H1 (cell line): ENCODE results near the gene SSUH2. TPM values are rescaled to one million over a fixed set of nuclear protein-coding genes. Genes with fewer than 3 reads are reported as not detected.
A peak's percentile ranks its signal among the peaks of the same experiment; 100 is the strongest.

Experiments used
- CTCF ChIA-PET: fragments of 300-600 bp; sonication (Branson Sonifier 250); formaldehyde crosslinking; loops from one replicate; lab custom pipeline; 2021; ENCODE audit not compliant: partially characterized antibody; lab: Charles Lee
- POLR2A ChIA-PET: fragments of 300-600 bp; sonication (Branson Sonifier 250); formaldehyde crosslinking; loops from one replicate; lab custom pipeline; 2021; ENCODE audit warnings: inconsistent platforms; ENCODE audit not compliant: partially characterized antibody; lab: Charles Lee
- DNase-seq, 2 experiments: peaks; one replicate each; pipeline versions ENCODE4 v3.0.0 to v3.0.0-alpha.2; 2010 to 2022; ENCODE audit warnings: low spot score in 2 of 2, low read depth in 1 of 2, mixed read lengths in 1 of 2
- FAIRE-seq: peaks from 2 replicates; lab custom pipeline; 2011; peaks lifted over from hg19 to GRCh38; lab: Jason Lieb, UNC
- H2AFZ ChIP-seq: 2 replicates; pipeline ENCODE4 v1.8.1; 2012; ENCODE audit warnings: low read length, inconsistent platforms
- H2AK5ac ChIP-seq: 2 replicates; pipeline ENCODE4 v1.6.1; 2013; ENCODE audit warnings: low read depth, low read length
- H2BK120ac ChIP-seq: replicated peaks from 2 replicates; pipeline ENCODE3; 2013; ENCODE audit warnings: low read depth, low read length, inconsistent platforms
- H2BK12ac ChIP-seq: 2 replicates; pipeline ENCODE4 v1.6.1; 2013; ENCODE audit warnings: low read depth, low read length
- H2BK15ac ChIP-seq: 2 replicates; pipeline ENCODE4 v1.6.1; 2013; ENCODE audit warnings: low read length
- H2BK20ac ChIP-seq: 2 replicates; pipeline ENCODE4 v1.6.1; 2013; ENCODE audit warnings: low read length
- H2BK5ac ChIP-seq: 2 replicates; pipeline ENCODE4 v1.6.1; 2013; ENCODE audit warnings: low read depth, low read length
- H3K14ac ChIP-seq: 2 replicates; pipeline ENCODE4 v1.6.1; 2013; ENCODE audit warnings: inconsistent platforms; ENCODE audit not compliant: insufficient read length
- H3K18ac ChIP-seq: 2 replicates; pipeline ENCODE4 v1.6.1; 2013; ENCODE audit warnings: low read length; ENCODE audit errors: extremely low read depth
- H3K23ac ChIP-seq: 2 replicates; pipeline ENCODE4 v1.6.1; 2013; ENCODE audit warnings: inconsistent platforms; ENCODE audit not compliant: insufficient read length
- H3K23me2 ChIP-seq: 2 replicates; pipeline ENCODE4 v1.6.1; 2013; ENCODE audit warnings: low read depth, low read length
- H3K27ac ChIP-seq: 2 replicates; pipeline ENCODE4 v1.6.1; 2011; ENCODE audit warnings: low read depth, low read length, inconsistent platforms
- H3K27me3 ChIP-seq, 4 experiments: replicated peaks in 1 of 4; 1 replicate in 1 of 4; 2 replicates in 3 of 4; pipeline versions ENCODE4 v1.6.1 to v1.8.1; 2011 to 2013; ENCODE audit warnings: low read length in 3 of 4, mild to moderate bottlenecking in 3 of 4, inconsistent platforms in 2 of 4, mixed read lengths in 2 of 4, moderate library complexity in 1 of 4; ENCODE audit not compliant: control insufficient read depth in 3 of 4, insufficient read depth in 3 of 4; ENCODE audit errors: extremely low read depth in 1 of 4
- H3K36me3 ChIP-seq, 4 experiments: 2 replicates each; pipeline versions ENCODE4 v1.6.1 to v1.8.1; 2011 to 2013; ENCODE audit warnings: mild to moderate bottlenecking in 4 of 4, low read length in 3 of 4, moderate library complexity in 2 of 4, control low read depth in 1 of 4, inconsistent platforms in 1 of 4; ENCODE audit not compliant: insufficient read depth in 4 of 4, control insufficient read depth in 2 of 4
- H3K4ac ChIP-seq: replicated peaks from 2 replicates; pipeline ENCODE3; 2013; ENCODE audit warnings: low read length, low read depth, mixed read lengths, inconsistent platforms; ENCODE audit not compliant: insufficient read length
- H3K4me1 ChIP-seq, 4 experiments: replicated peaks in 1 of 4; 1 replicate in 1 of 4; 2 replicates in 3 of 4; pipeline versions ENCODE4 v1.6.1 to v1.8.1; 2011 to 2013; ENCODE audit warnings: low read length in 3 of 4, inconsistent platforms in 2 of 4, mixed read lengths in 1 of 4; ENCODE audit not compliant: insufficient read depth in 4 of 4, control insufficient read depth in 3 of 4
- H3K4me2 ChIP-seq, 2 experiments: 2 replicates each; pipeline versions ENCODE4 v1.6.1 to v1.8.1; 2011 to 2013; ENCODE audit warnings: low read depth in 2 of 2, low read length in 2 of 2, control low read depth in 1 of 2, inconsistent platforms in 1 of 2, mild to moderate bottlenecking in 1 of 2; ENCODE audit not compliant: insufficient read depth in 1 of 2
- H3K4me3 ChIP-seq, 4 experiments: fragments of 200-600, 300-600 bp in 1 of 4; sonication (generic), shearing (Covaris generic), sonication (Bioruptor Twin) in 1 of 4; 2 replicates each; pipeline versions ENCODE4 v1.5.1 to v1.8.1; 2011 to 2016; ENCODE audit warnings: low read length in 4 of 4, low read depth in 3 of 4, control low read depth in 2 of 4, inconsistent platforms in 2 of 4, mild to moderate bottlenecking in 2 of 4, mixed read lengths in 1 of 4, moderate library complexity in 1 of 4; ENCODE audit not compliant: insufficient read depth in 2 of 4; ENCODE audit errors: extremely low read depth in 1 of 4
- H3K56ac ChIP-seq: replicated peaks from 2 replicates; pipeline ENCODE3; 2013; ENCODE audit warnings: low read depth, mild to moderate bottlenecking, mixed read lengths, low read length, inconsistent platforms; ENCODE audit not compliant: insufficient read length
- H3K79me1 ChIP-seq: 2 replicates; pipeline ENCODE4 v1.6.1; 2013; ENCODE audit warnings: low read depth, low read length, control low read depth
- H3K79me2 ChIP-seq, 2 experiments: 2 replicates each; pipeline versions ENCODE4 v1.6.1 to v1.8.1; 2012 to 2013; ENCODE audit warnings: low read length in 2 of 2, mild to moderate bottlenecking in 2 of 2, inconsistent platforms in 1 of 2; ENCODE audit not compliant: insufficient read depth in 2 of 2, control insufficient read depth in 1 of 2
- H3K9ac ChIP-seq, 4 experiments: replicated peaks in 1 of 4; 1 replicate in 1 of 4; 2 replicates in 3 of 4; pipeline versions ENCODE4 v1.6.1 to v1.8.1; 2011 to 2013; ENCODE audit warnings: low read depth in 3 of 4, low read length in 3 of 4, control low read depth in 2 of 4, mild to moderate bottlenecking in 2 of 4, moderate library complexity in 2 of 4, inconsistent platforms in 1 of 4; ENCODE audit errors: extremely low read depth in 1 of 4
- H3K9me3 ChIP-seq, 2 experiments: 2 replicates each; pipeline versions ENCODE4 v1.6.1 to v1.8.1; 2012 to 2013; ENCODE audit warnings: mild to moderate bottlenecking in 2 of 2, moderate library complexity in 2 of 2, control low read depth in 1 of 2, inconsistent platforms in 1 of 2, low read depth in 1 of 2, low read length in 1 of 2, mixed read lengths in 1 of 2; ENCODE audit not compliant: insufficient read depth in 2 of 2
- H4K20me1 ChIP-seq, 2 experiments: replicated peaks in 1 of 2; 2 replicates each; pipeline versions ENCODE3 to v1.8.1; 2011 to 2013; ENCODE audit warnings: inconsistent platforms in 2 of 2, low read length in 2 of 2, mild to moderate bottlenecking in 1 of 2; ENCODE audit not compliant: insufficient read depth in 2 of 2, control insufficient read depth in 1 of 2
- H4K5ac ChIP-seq: 2 replicates; pipeline ENCODE4 v1.6.1; 2013; ENCODE audit warnings: low read length, low read depth, mixed read lengths, inconsistent platforms; ENCODE audit not compliant: insufficient read length
- H4K8ac ChIP-seq: 2 replicates; pipeline ENCODE4 v1.8.0; 2013; ENCODE audit warnings: mild to moderate bottlenecking, moderate library complexity, low read length, inconsistent platforms; ENCODE audit not compliant: insufficient read depth; ENCODE audit errors: extremely low read depth
- H4K91ac ChIP-seq: replicated peaks from 2 replicates; pipeline ENCODE3; 2013; ENCODE audit warnings: low read length, mixed read lengths, inconsistent platforms; ENCODE audit not compliant: insufficient read length
- FOSL1 ChIP-seq: IDR thresholded peaks from 2 replicates; pipeline ENCODE4 v1.6.1; 2011; ENCODE audit warnings: mild to moderate bottlenecking, low read depth, low read length, moderate library complexity; ENCODE audit not compliant: insufficient read depth
- HDAC2 ChIP-seq, 2 experiments: fragments of 300-600 bp in 1 of 2; sonication (generic) in 1 of 2; IDR thresholded peaks; 2 replicates each; pipeline ENCODE4 v1.6.1; 2011 to 2012; ENCODE audit warnings: low read depth in 2 of 2, low read length in 2 of 2, mild to moderate bottlenecking in 2 of 2, moderate library complexity in 2 of 2, borderline replicate concordance in 1 of 2, inconsistent platforms in 1 of 2
- MAX ChIP-seq: IDR thresholded peaks from 2 replicates; pipeline ENCODE4 v1.6.1; 2012; ENCODE audit warnings: inconsistent platforms
- SAP30 ChIP-seq: fragments of 300-600 bp; sonication (generic); IDR thresholded peaks from 2 replicates; pipeline ENCODE4 v1.7.1; 2012; ENCODE audit warnings: low read length, moderate library complexity, mild to moderate bottlenecking, inconsistent platforms; ENCODE audit not compliant: insufficient read depth, insufficient replicate concordance
- TAF1 ChIP-seq: IDR thresholded peaks from 2 replicates; pipeline ENCODE4 v1.6.1; 2011; ENCODE audit warnings: mild to moderate bottlenecking, low read depth, low read length
- TBP ChIP-seq: IDR thresholded peaks from 2 replicates; pipeline ENCODE4 v1.6.1; 2011; ENCODE audit warnings: low read depth, low read length, improper control_type of control experiment
- TCF12 ChIP-seq: IDR thresholded peaks from 2 replicates; pipeline ENCODE4 v1.6.1; 2011; ENCODE audit warnings: low read depth, mild to moderate bottlenecking, low read length
- ZNF274 ChIP-seq: IDR thresholded peaks from 2 replicates; pipeline ENCODE4 v1.7.0; 2012; ENCODE audit warnings: low read length, borderline replicate concordance; ENCODE audit errors: extremely low read depth
- WGBS, 2 experiments: shearing (Covaris generic) in 1 of 2; methylation state at CpG; one replicate each; pipeline versions ENCODE4 v1.1.6 to v1.1.7; 2013 to 2015; ENCODE audit warnings: low lambda C conversion rate in 2 of 2, mixed read lengths in 2 of 2, inconsistent platforms in 1 of 2, low coverage in 1 of 2, missing lambda C conversion rate in 1 of 2; ENCODE audit not compliant: insufficient replicate concordance in 2 of 2, insufficient coverage in 1 of 2, insufficient read length in 1 of 2; ENCODE audit errors: extremely low coverage in 1 of 2, missing lambda C conversion rate in 1 of 2; 5-methylcytosine and 5-hydroxymethylcytosine counted together
- polyA plus RNA-seq, 7 experiments: library from polyadenylated mRNA; depleted of rRNA in 3 of 7; stranded (reverse) in 5 of 7; unstranded in 2 of 7; fragments of >200 nt in 5 of 7; fragments of 200-250 nt in 2 of 7; gene quantifications; 1 replicate in 5 of 7; 2 replicates in 1 of 7; 4 replicates in 1 of 7; pipeline versions ENCODE4 v1.2.1 to v1.2.3, GENCODE V29; 2011 to 2013; ENCODE audit warnings: missing spikeins in 2 of 7, mixed read lengths in 2 of 7
- total RNA-seq: library from RNA; stranded (reverse); fragmentation: NEBNext Ultra II Directional; extraction: Animal tissue kit (Norgen Biotek cat#: 25700); gene quantifications from 2 replicates; pipeline ENCODE4 v1.2.1, GENCODE V29; 2021
- TF ChIP-seq, protein P1 (sequence below): IDR thresholded peaks from 2 replicates; pipeline ENCODE4 v1.6.1; 2011; ENCODE audit warnings: low read depth, mild to moderate bottlenecking, low read length; ENCODE audit not compliant: insufficient read depth

Gene SSUH2
- total and polyA plus RNA-seq, 2 of the 8 experiments (the other 6 are each of a cell fraction or from before 2014, with no cell fraction given): 0.62 to 0.69 TPM

GRCh38 chr3:8593021-8593827 lies 51.4 kb downstream of the SSUH2 start:
- no peak overlapping the region for H3K18ac ChIP-seq
- DNase-seq: peak in 1 of 2 experiments; percentile 44
- no peak overlapping the region for H2AK5ac ChIP-seq
- peaks cover 0 to 1% of the 10 kb centered on the region in 2 experiments for H4K20me1 ChIP-seq
- H2BK12ac ChIP-seq: no peak overlapping the region
- H4K5ac ChIP-seq: no peak overlapping the region
- H3K9ac ChIP-seq: no peak overlapping the region
- H3K9me3 ChIP-seq: no peaks in the 10 kb centered on the region
- H2BK20ac ChIP-seq: no peak overlapping the region
- no peak overlapping the region for H3K27ac ChIP-seq
- H3K4me3 ChIP-seq: no peak overlapping the region
- H2AFZ ChIP-seq: no peak overlapping the region
- H3K79me2 ChIP-seq: no peaks in the 10 kb centered on the region
- no peak overlapping the region for H2BK15ac ChIP-seq
- ChIA-PET CTCF (interaction anchor here (1.3 to 2.5 kb wide), 2 partner anchors 27 to 150 kb away, joined by 3 to 11 read pairs; no protein-coding TSS in a partner anchor), POLR2A (interaction anchor here (1.3 kb wide), 1 partner anchor 37 kb away, joined by 4 read pairs; no protein-coding TSS in a partner anchor)
- no peak overlapping the region for H3K23ac ChIP-seq
- H3K4ac ChIP-seq: no peak overlapping the region
- TF ChIP-seq HDAC2 (IDR thresholded peaks at IDR 0.05; ENCODE audit: borderline replicate concordance in 1 of 2, low read depth in 2 of 2, low read length in 2 of 2): no peak
- TF ChIP-seq SAP30: no peak
- TF ChIP-seq ZNF274: no peak
- no peak for TF ChIP-seq TBP
- no peak for TF ChIP-seq MAX
- TF ChIP-seq FOSL1: no peak
- TF ChIP-seq, protein P1, sequence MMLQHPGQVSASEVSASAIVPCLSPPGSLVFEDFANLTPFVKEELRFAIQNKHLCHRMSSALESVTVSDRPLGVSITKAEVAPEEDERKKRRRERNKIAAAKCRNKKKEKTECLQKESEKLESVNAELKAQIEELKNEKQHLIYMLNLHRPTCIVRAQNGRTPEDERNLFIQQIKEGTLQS: no peak
- TF ChIP-seq TAF1: no peak
- no peak for TF ChIP-seq TCF12
- H4K91ac ChIP-seq: no peak overlapping the region
- no peak overlapping the region for H3K56ac ChIP-seq
- H3K14ac ChIP-seq: no peak overlapping the region
- WGBS, 2 experiments: 91% methylated on average over 9 of the region's 9 CpGs; no CpG with 5 or more reads in 1 of the 2 experiments
- no peak overlapping the region for H2BK120ac ChIP-seq
- H3K23me2 ChIP-seq: no peaks in the 10 kb centered on the region
- H3K79me1 ChIP-seq: no peaks in the 10 kb centered on the region
- no peak overlapping the region for H4K8ac ChIP-seq
- H3K4me2 ChIP-seq: no peak overlapping the region
- no peaks in the 10 kb centered on the region for H3K4me1 ChIP-seq
- no peak for FAIRE-seq
- no peaks in the 10 kb centered on the region for H3K27me3 ChIP-seq
- H2BK5ac ChIP-seq: no peak overlapping the region
- H3K36me3 ChIP-seq: no peaks in the 10 kb centered on the region
